Neutrophil (primary cell): ENCODE results near the gene SLC39A3.

ENCODE experiments used
- H3K27ac ChIP-seq: fragments of 200-600 bp; sonication (generic); 2 replicates; pipeline ENCODE4 v1.5.1; 2016; ENCODE audit warnings: mild to moderate bottlenecking, moderate library complexity
- H3K27me3 ChIP-seq: fragments of 200-600 bp; sonication (generic); 2 replicates; pipeline ENCODE4 v1.6.0; 2016; ENCODE audit warnings: mild to moderate bottlenecking
- H3K36me3 ChIP-seq: fragments of 200-600 bp; sonication (generic); 2 replicates; pipeline ENCODE4 v1.5.1; 2017
- H3K4me1 ChIP-seq, 2 experiments: fragments of 200-600 bp in 1 of 2; sonication (generic) in 1 of 2; 1 replicate in 1 of 2; 2 replicates in 1 of 2; pipeline versions ENCODE4 v1.5.1 to v1.6.1; 2013 to 2016; ENCODE audit warnings: low read depth in 1 of 2, low read length in 1 of 2, mild to moderate bottlenecking in 1 of 2, moderate library complexity in 1 of 2; ENCODE audit not compliant: control insufficient read depth in 1 of 2, insufficient read depth in 1 of 2
- H3K4me3 ChIP-seq, 2 experiments: fragments of 200-600 bp in 1 of 2; sonication (generic) in 1 of 2; 1 replicate in 1 of 2; 2 replicates in 1 of 2; pipeline ENCODE4 v1.5.1; 2013 to 2016; ENCODE audit warnings: low read depth in 1 of 2, low read length in 1 of 2, mild to moderate bottlenecking in 1 of 2, moderate library complexity in 1 of 2
- H3K9me3 ChIP-seq: fragments of 200-600 bp; sonication (generic); 2 replicates; pipeline ENCODE4 v1.5.1; 2016
- CTCF ChIP-seq: fragments of 200-600 bp; sonication (generic); IDR thresholded peaks from 2 replicates; pipeline ENCODE4 v1.5.1; 2016; ENCODE audit warnings: antibody characterized with exemption

The SLC39A3 gene

GRCh38 chr19:2726904-2727639, 12.7 kb downstream of the SLC39A3 start:
- no peak overlapping the region for H3K4me3 ChIP-seq
- no peak for TF ChIP-seq CTCF
- no peaks in the 10 kb centered on the region for H3K4me1 ChIP-seq

GRCh38 chr19:2726160-2726855, 13.5 kb downstream of the SLC39A3 start:
- H3K27me3 ChIP-seq = peaks cover 74% of the 10 kb centered on the region
- no peak for TF ChIP-seq CTCF
- H3K9me3 ChIP-seq = no peaks in the 10 kb centered on the region
- no peak overlapping the region for H3K27ac ChIP-seq
- H3K4me3 ChIP-seq = no peak overlapping the region
- H3K4me1 ChIP-seq = peaks cover 0 to 4% of the 10 kb centered on the region in 2 experiments
- H3K36me3 ChIP-seq = peaks cover 8% of the 10 kb centered on the region

More at GRCh38 chr19:2726904-2727639, 12.7 kb downstream of the SLC39A3 start:
- H3K36me3 ChIP-seq = peaks cover 16% of the 10 kb centered on the region
- H3K9me3 ChIP-seq = no peaks in the 10 kb centered on the region
- no peak overlapping the region for H3K27ac ChIP-seq
- peaks cover 67% of the 10 kb centered on the region for H3K27me3 ChIP-seq

- Histone ChIP-seq H3K27me3 (peaks cover 95% of the 10 kb centered on the region), H3K4me3 (no peak overlapping the region), H3K36me3 (no peaks in the 10 kb centered on the region), H3K27ac (no peak overlapping the region), H3K4me1 (peaks cover 0 to 4% of the 10 kb centered on the region in 2 experiments), H3K9me3 (no peaks in the 10 kb centered on the region)
- TF ChIP-seq CTCF = no peak
Measured at GRCh38 chr19:2724148-2724557, 15.7 kb downstream of the SLC39A3 start.

DNA sequence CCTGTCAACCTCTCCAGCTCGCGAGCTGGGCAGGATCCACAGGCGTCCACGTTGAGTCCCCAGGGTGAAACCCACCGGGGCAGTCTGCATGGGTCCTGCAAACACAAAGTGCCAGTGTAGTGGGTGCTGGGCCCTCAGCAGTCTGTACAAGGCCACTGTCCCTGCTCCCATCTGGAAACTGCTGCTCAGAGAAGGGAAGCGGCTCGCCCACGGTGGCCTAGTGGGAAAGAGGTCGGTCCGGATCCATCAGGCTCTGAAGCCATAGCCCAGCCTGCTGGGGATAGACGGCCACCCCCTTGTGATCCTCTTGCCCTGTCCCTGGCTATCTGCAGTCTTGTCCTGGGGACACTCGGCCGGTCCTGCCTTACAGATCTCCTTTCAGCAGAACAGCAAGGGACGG, 16.1 kb downstream of the SLC39A3 start:
- peaks cover 0 to 4% of the 10 kb centered on the region in 2 experiments for H3K4me1 ChIP-seq
- no peaks in the 10 kb centered on the region for H3K9me3 ChIP-seq
- H3K27ac ChIP-seq = no peak overlapping the region
- no peaks in the 10 kb centered on the region for H3K36me3 ChIP-seq
- H3K27me3 ChIP-seq = peaks cover 95% of the 10 kb centered on the region
- no peak overlapping the region for H3K4me3 ChIP-seq
- no peak for TF ChIP-seq CTCF

DNA sequence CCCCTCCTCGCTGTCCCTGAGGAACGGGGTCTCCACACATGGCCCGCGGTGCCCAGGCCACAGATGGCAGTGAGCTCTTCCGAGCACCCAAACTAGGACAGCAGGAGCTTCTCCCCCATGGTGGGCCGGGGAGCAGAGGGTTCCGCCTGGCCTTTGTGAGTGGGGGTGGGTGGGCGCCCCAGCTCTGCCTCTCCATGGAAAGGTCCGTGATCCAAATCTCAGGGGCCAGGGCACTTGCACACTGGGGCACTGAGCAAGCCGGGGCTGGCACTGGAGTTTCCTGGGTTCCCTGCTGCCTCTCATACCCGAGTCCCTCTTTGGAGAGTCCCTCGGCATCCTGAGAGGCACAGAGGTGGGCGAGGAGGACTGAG, 16.5 kb downstream of the SLC39A3 start:
- H3K9me3 ChIP-seq = no peaks in the 10 kb centered on the region
- no peaks in the 10 kb centered on the region for H3K36me3 ChIP-seq
- peaks cover 95% of the 10 kb centered on the region for H3K27me3 ChIP-seq
- peaks cover 0 to 4% of the 10 kb centered on the region in 2 experiments for H3K4me1 ChIP-seq
- H3K4me3 ChIP-seq = no peak overlapping the region
- H3K27ac ChIP-seq = no peak overlapping the region
- TF ChIP-seq CTCF = no peak
